H1 (cell line): ENCODE data around the gene C13orf42. TPM values are rescaled to one million over a fixed set of nuclear protein-coding genes. Genes with fewer than 3 reads are reported as not detected.

Source experiments
- CTCF ChIA-PET: fragments of 300-600 bp; sonication (Branson Sonifier 250); formaldehyde crosslinking; loops from one replicate; lab custom pipeline; 2021; ENCODE audit not compliant: partially characterized antibody; lab: Charles Lee
- POLR2A ChIA-PET: fragments of 300-600 bp; sonication (Branson Sonifier 250); formaldehyde crosslinking; loops from one replicate; lab custom pipeline; 2021; ENCODE audit warnings: inconsistent platforms; ENCODE audit not compliant: partially characterized antibody; lab: Charles Lee
- DNase-seq, 2 experiments: peaks; one replicate each; pipeline versions ENCODE4 v3.0.0 to v3.0.0-alpha.2; 2010 to 2022; ENCODE audit warnings: low spot score in 2 of 2, low read depth in 1 of 2, mixed read lengths in 1 of 2
- FAIRE-seq: peaks from 2 replicates; lab custom pipeline; 2011; peaks lifted over from hg19 to GRCh38; lab: Jason Lieb, UNC
- H2AFZ ChIP-seq: 2 replicates; pipeline ENCODE4 v1.8.1; 2012; ENCODE audit warnings: low read length, inconsistent platforms
- H2AK5ac ChIP-seq: 2 replicates; pipeline ENCODE4 v1.6.1; 2013; ENCODE audit warnings: low read depth, low read length
- H2BK120ac ChIP-seq: replicated peaks from 2 replicates; pipeline ENCODE3; 2013; ENCODE audit warnings: low read depth, low read length, inconsistent platforms
- H2BK12ac ChIP-seq: 2 replicates; pipeline ENCODE4 v1.6.1; 2013; ENCODE audit warnings: low read depth, low read length
- H2BK15ac ChIP-seq: 2 replicates; pipeline ENCODE4 v1.6.1; 2013; ENCODE audit warnings: low read length
- H2BK20ac ChIP-seq: 2 replicates; pipeline ENCODE4 v1.6.1; 2013; ENCODE audit warnings: low read length
- H2BK5ac ChIP-seq: 2 replicates; pipeline ENCODE4 v1.6.1; 2013; ENCODE audit warnings: low read depth, low read length
- H3K14ac ChIP-seq: 2 replicates; pipeline ENCODE4 v1.6.1; 2013; ENCODE audit warnings: inconsistent platforms; ENCODE audit not compliant: insufficient read length
- H3K18ac ChIP-seq: 2 replicates; pipeline ENCODE4 v1.6.1; 2013; ENCODE audit warnings: low read length; ENCODE audit errors: extremely low read depth
- H3K23ac ChIP-seq: 2 replicates; pipeline ENCODE4 v1.6.1; 2013; ENCODE audit warnings: inconsistent platforms; ENCODE audit not compliant: insufficient read length
- H3K23me2 ChIP-seq: 2 replicates; pipeline ENCODE4 v1.6.1; 2013; ENCODE audit warnings: low read depth, low read length
- H3K27ac ChIP-seq: 2 replicates; pipeline ENCODE4 v1.6.1; 2011; ENCODE audit warnings: low read depth, low read length, inconsistent platforms
- H3K27me3 ChIP-seq, 4 experiments: replicated peaks in 1 of 4; 1 replicate in 1 of 4; 2 replicates in 3 of 4; pipeline versions ENCODE4 v1.6.1 to v1.8.1; 2011 to 2013; ENCODE audit warnings: low read length in 3 of 4, mild to moderate bottlenecking in 3 of 4, inconsistent platforms in 2 of 4, mixed read lengths in 2 of 4, moderate library complexity in 1 of 4; ENCODE audit not compliant: control insufficient read depth in 3 of 4, insufficient read depth in 3 of 4; ENCODE audit errors: extremely low read depth in 1 of 4
- H3K36me3 ChIP-seq, 4 experiments: 2 replicates each; pipeline versions ENCODE4 v1.6.1 to v1.8.1; 2011 to 2013; ENCODE audit warnings: mild to moderate bottlenecking in 4 of 4, low read length in 3 of 4, moderate library complexity in 2 of 4, control low read depth in 1 of 4, inconsistent platforms in 1 of 4; ENCODE audit not compliant: insufficient read depth in 4 of 4, control insufficient read depth in 2 of 4
- H3K4ac ChIP-seq: replicated peaks from 2 replicates; pipeline ENCODE3; 2013; ENCODE audit warnings: low read length, low read depth, mixed read lengths, inconsistent platforms; ENCODE audit not compliant: insufficient read length
- H3K4me1 ChIP-seq, 4 experiments: replicated peaks in 1 of 4; 1 replicate in 1 of 4; 2 replicates in 3 of 4; pipeline versions ENCODE4 v1.6.1 to v1.8.1; 2011 to 2013; ENCODE audit warnings: low read length in 3 of 4, inconsistent platforms in 2 of 4, mixed read lengths in 1 of 4; ENCODE audit not compliant: insufficient read depth in 4 of 4, control insufficient read depth in 3 of 4
- H3K4me2 ChIP-seq, 2 experiments: 2 replicates each; pipeline versions ENCODE4 v1.6.1 to v1.8.1; 2011 to 2013; ENCODE audit warnings: low read depth in 2 of 2, low read length in 2 of 2, control low read depth in 1 of 2, inconsistent platforms in 1 of 2, mild to moderate bottlenecking in 1 of 2; ENCODE audit not compliant: insufficient read depth in 1 of 2
- H3K4me3 ChIP-seq, 4 experiments: fragments of 200-600, 300-600 bp in 1 of 4; sonication (generic), shearing (Covaris generic), sonication (Bioruptor Twin) in 1 of 4; 2 replicates each; pipeline versions ENCODE4 v1.5.1 to v1.8.1; 2011 to 2016; ENCODE audit warnings: low read length in 4 of 4, low read depth in 3 of 4, control low read depth in 2 of 4, inconsistent platforms in 2 of 4, mild to moderate bottlenecking in 2 of 4, mixed read lengths in 1 of 4, moderate library complexity in 1 of 4; ENCODE audit not compliant: insufficient read depth in 2 of 4; ENCODE audit errors: extremely low read depth in 1 of 4
- H3K56ac ChIP-seq: replicated peaks from 2 replicates; pipeline ENCODE3; 2013; ENCODE audit warnings: low read depth, mild to moderate bottlenecking, mixed read lengths, low read length, inconsistent platforms; ENCODE audit not compliant: insufficient read length
- H3K79me1 ChIP-seq: 2 replicates; pipeline ENCODE4 v1.6.1; 2013; ENCODE audit warnings: low read depth, low read length, control low read depth
- H3K79me2 ChIP-seq, 2 experiments: 2 replicates each; pipeline versions ENCODE4 v1.6.1 to v1.8.1; 2012 to 2013; ENCODE audit warnings: low read length in 2 of 2, mild to moderate bottlenecking in 2 of 2, inconsistent platforms in 1 of 2; ENCODE audit not compliant: insufficient read depth in 2 of 2, control insufficient read depth in 1 of 2
- H3K9ac ChIP-seq, 4 experiments: replicated peaks in 1 of 4; 1 replicate in 1 of 4; 2 replicates in 3 of 4; pipeline versions ENCODE4 v1.6.1 to v1.8.1; 2011 to 2013; ENCODE audit warnings: low read depth in 3 of 4, low read length in 3 of 4, control low read depth in 2 of 4, mild to moderate bottlenecking in 2 of 4, moderate library complexity in 2 of 4, inconsistent platforms in 1 of 4; ENCODE audit errors: extremely low read depth in 1 of 4
- H3K9me3 ChIP-seq, 2 experiments: 2 replicates each; pipeline versions ENCODE4 v1.6.1 to v1.8.1; 2012 to 2013; ENCODE audit warnings: mild to moderate bottlenecking in 2 of 2, moderate library complexity in 2 of 2, control low read depth in 1 of 2, inconsistent platforms in 1 of 2, low read depth in 1 of 2, low read length in 1 of 2, mixed read lengths in 1 of 2; ENCODE audit not compliant: insufficient read depth in 2 of 2
- H4K20me1 ChIP-seq, 2 experiments: replicated peaks in 1 of 2; 2 replicates each; pipeline versions ENCODE3 to v1.8.1; 2011 to 2013; ENCODE audit warnings: inconsistent platforms in 2 of 2, low read length in 2 of 2, mild to moderate bottlenecking in 1 of 2; ENCODE audit not compliant: insufficient read depth in 2 of 2, control insufficient read depth in 1 of 2
- H4K5ac ChIP-seq: 2 replicates; pipeline ENCODE4 v1.6.1; 2013; ENCODE audit warnings: low read length, low read depth, mixed read lengths, inconsistent platforms; ENCODE audit not compliant: insufficient read length
- H4K8ac ChIP-seq: 2 replicates; pipeline ENCODE4 v1.8.0; 2013; ENCODE audit warnings: mild to moderate bottlenecking, moderate library complexity, low read length, inconsistent platforms; ENCODE audit not compliant: insufficient read depth; ENCODE audit errors: extremely low read depth
- H4K91ac ChIP-seq: replicated peaks from 2 replicates; pipeline ENCODE3; 2013; ENCODE audit warnings: low read length, mixed read lengths, inconsistent platforms; ENCODE audit not compliant: insufficient read length
- ASH2L ChIP-seq: fragments of 200-600, 300-600 bp; sonication (generic); IDR thresholded peaks from one replicate; pipeline ENCODE4 v1.7.1; 2017; ENCODE audit warnings: low read length
- CBX8 ChIP-seq: fragments of 300-800, 300-1000 bp; sonication (generic); IDR thresholded peaks from 2 replicates; pipeline ENCODE4 v1.7.1; 2016; ENCODE audit warnings: low read depth, low read length, borderline replicate concordance
- CTCF ChIP-seq, 3 experiments: IDR thresholded peaks; 1 replicate in 2 of 3; 2 replicates in 1 of 3; pipeline versions ENCODE4 v1.5.1 to v1.6.1; 2011; ENCODE audit warnings: low read length in 3 of 3, mild to moderate bottlenecking in 3 of 3, inconsistent platforms in 2 of 3, low read depth in 1 of 3, moderate library complexity in 1 of 3; ENCODE audit not compliant: insufficient read depth in 1 of 3; ENCODE audit errors: control extremely low read depth in 1 of 3
- HDAC6 ChIP-seq: IDR thresholded peaks from one replicate; pipeline ENCODE4 v1.7.1; 2012; ENCODE audit warnings: low read depth, mild to moderate bottlenecking, inconsistent platforms, low read length, moderate library complexity
- KDM5A ChIP-seq: fragments of 200-600 bp; IDR thresholded peaks from 2 replicates; pipeline ENCODE4 v1.7.1; 2012; ENCODE audit warnings: mild to moderate bottlenecking, low read length, inconsistent platforms, mixed read lengths
- PHF8 ChIP-seq: fragments of 200-600 bp; sonication (generic); conservative IDR thresholded peaks from 2 replicates; pipeline ENCODE4 v1.7.1; 2012; ENCODE audit warnings: low read depth, mild to moderate bottlenecking, inconsistent platforms, low read length, moderate library complexity
- RFX5 ChIP-seq: IDR thresholded peaks from 2 replicates; pipeline ENCODE4 v1.6.1; 2011; ENCODE audit warnings: low read depth, low read length, improper control_type of control experiment, borderline replicate concordance
- RNF2 ChIP-seq: fragments of 200-900, 300-1000 bp; sonication (generic); IDR thresholded peaks from 2 replicates; pipeline ENCODE4 v1.7.1; 2016; ENCODE audit warnings: borderline replicate concordance, low read depth, mild to moderate bottlenecking, antibody characterized with exemption, low read length; ENCODE audit not compliant: poor library complexity, severe bottlenecking; ENCODE audit errors: missing control alignments
- SP1 ChIP-seq: IDR thresholded peaks from 2 replicates; pipeline ENCODE4 v1.6.1; 2011; ENCODE audit warnings: low read depth, low read length
- SP4 ChIP-seq: IDR thresholded peaks from 2 replicates; pipeline ENCODE4 v1.6.1; 2012; ENCODE audit warnings: low read length, inconsistent platforms
- TAF7 ChIP-seq: optimal IDR thresholded peaks from 2 replicates; pipeline ENCODE3; 2011; ENCODE audit warnings: low read depth, mild to moderate bottlenecking, inconsistent platforms, low read length, moderate library complexity, borderline replicate concordance
- WGBS, 2 experiments: shearing (Covaris generic) in 1 of 2; methylation state at CpG; one replicate each; pipeline versions ENCODE4 v1.1.6 to v1.1.7; 2013 to 2015; ENCODE audit warnings: low lambda C conversion rate in 2 of 2, mixed read lengths in 2 of 2, inconsistent platforms in 1 of 2, low coverage in 1 of 2, missing lambda C conversion rate in 1 of 2; ENCODE audit not compliant: insufficient replicate concordance in 2 of 2, insufficient coverage in 1 of 2, insufficient read length in 1 of 2; ENCODE audit errors: extremely low coverage in 1 of 2, missing lambda C conversion rate in 1 of 2; 5-methylcytosine and 5-hydroxymethylcytosine counted together
- polyA plus RNA-seq, 7 experiments: library from polyadenylated mRNA; depleted of rRNA in 3 of 7; stranded (reverse) in 5 of 7; unstranded in 2 of 7; fragments of >200 nt in 5 of 7; fragments of 200-250 nt in 2 of 7; gene quantifications; 1 replicate in 5 of 7; 2 replicates in 1 of 7; 4 replicates in 1 of 7; pipeline versions ENCODE4 v1.2.1 to v1.2.3, GENCODE V29; 2011 to 2013; ENCODE audit warnings: missing spikeins in 2 of 7, mixed read lengths in 2 of 7
- total RNA-seq: library from RNA; stranded (reverse); fragmentation: NEBNext Ultra II Directional; extraction: Animal tissue kit (Norgen Biotek cat#: 25700); gene quantifications from 2 replicates; pipeline ENCODE4 v1.2.1, GENCODE V29; 2021

Gene C13orf42
- total and polyA plus RNA-seq, 2 of the 8 experiments (the other 6 are each of a cell fraction or from before 2014, with no cell fraction given), result 9.9 to 10.1 TPM

DNA sequence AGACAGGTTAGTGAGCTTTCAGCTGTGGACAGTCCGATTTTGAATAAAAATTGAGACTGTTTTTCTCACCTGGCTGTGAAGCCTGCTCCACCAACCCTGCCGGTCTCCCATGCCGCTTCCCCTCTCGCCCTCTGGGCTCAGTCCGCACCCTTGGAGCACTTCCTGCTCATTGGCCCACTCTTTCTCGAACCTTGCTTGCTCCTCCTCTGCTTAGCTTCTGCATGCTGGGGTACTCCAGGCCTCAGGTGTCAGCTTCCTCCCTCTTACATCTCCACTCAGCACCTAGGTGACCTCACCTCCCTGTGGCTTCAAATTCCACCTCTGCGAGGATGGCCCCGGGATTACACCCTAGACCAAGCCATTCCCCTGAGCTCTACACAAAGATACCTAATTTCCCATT is 39.6 kb downstream of the C13orf42 start:
- Histone ChIP-seq H3K9me3 (no peaks in the 10 kb centered on the region), H2BK15ac (peak overlapping the region; percentile 61; the same call in 1 of the 2 replicates), H3K4me2 (no peak overlapping the region), H4K91ac (no peak overlapping the region), H3K79me1 (no peaks in the 10 kb centered on the region), H2BK5ac (no peak overlapping the region), H2BK120ac (no peak overlapping the region), H3K14ac (no peak overlapping the region), H2BK20ac (no peak overlapping the region), H3K4me3 (no peak overlapping the region), H3K27ac (no peak overlapping the region), H3K9ac (no peak overlapping the region), H2BK12ac (no peak overlapping the region), H3K36me3 (no peaks in the 10 kb centered on the region), H3K56ac (no peak overlapping the region), H3K79me2 (no peaks in the 10 kb centered on the region), H3K23me2 (no peaks in the 10 kb centered on the region; the same call in 1 of the 2 replicates), H3K23ac (no peak overlapping the region), H4K8ac (no peak overlapping the region), H2AK5ac (no peak overlapping the region), H3K27me3 (no peaks in the 10 kb centered on the region; a peak in 1 of 7 replicates), H4K5ac (no peak overlapping the region), H3K18ac (no peak overlapping the region), H3K4ac (no peak overlapping the region), H3K4me1 (peaks cover 0 to 2% (median under 1%) of the 10 kb centered on the region in 4 experiments; a peak in 2 of 7 replicates), H2AFZ (no peak overlapping the region; the same call in 1 of the 2 replicates), H4K20me1 (no peaks in the 10 kb centered on the region)
- POLR2A ChIA-PET, result interaction anchor here (0.6 to 1.1 kb wide), 2 partner anchors 102 to 371 kb away, joined by 3 to 4 read pairs; no protein-coding TSS in a partner anchor
- CTCF ChIA-PET, result interaction anchor here (0.6 to 3.2 kb wide), 16 partner anchors 10 to 986 kb away, joined by 3 to 12 read pairs (median 4); no protein-coding TSS in a partner anchor
- no peak for TF ChIP-seq CBX8
- TF ChIP-seq KDM5A, result no peak
- TF ChIP-seq RFX5, result no peak
- no peak for TF ChIP-seq ASH2L
- TF ChIP-seq TAF7, result no peak
- no peak for TF ChIP-seq HDAC6
- TF ChIP-seq SP1, result no peak
- TF ChIP-seq PHF8, result no peak
- TF ChIP-seq CTCF (IDR thresholded peaks at IDR 0.05; ENCODE audit: control extremely low read depth in 1 of 3, insufficient read depth in 1 of 3, low read depth in 1 of 3, low read length in 3 of 3), result no peak
- no peak for TF ChIP-seq SP4
- TF ChIP-seq RNF2, result no peak
- DNase-seq (no peak), FAIRE-seq (no peak)
- WGBS, 2 experiments, result 90% methylated on average over 8 of the region's 8 CpGs; no CpG with 5 or more reads in 1 of the 2 experiments
